Fibroblast of the conjunctiva (primary cell): ENCODE measurements around the gene RPL28.

Experiments used
- DNase-seq: peaks from one replicate; pipeline ENCODE4 v3.0.0-alpha.2; 2010; ENCODE audit warnings: low read depth

Gene RPL28

DNA sequence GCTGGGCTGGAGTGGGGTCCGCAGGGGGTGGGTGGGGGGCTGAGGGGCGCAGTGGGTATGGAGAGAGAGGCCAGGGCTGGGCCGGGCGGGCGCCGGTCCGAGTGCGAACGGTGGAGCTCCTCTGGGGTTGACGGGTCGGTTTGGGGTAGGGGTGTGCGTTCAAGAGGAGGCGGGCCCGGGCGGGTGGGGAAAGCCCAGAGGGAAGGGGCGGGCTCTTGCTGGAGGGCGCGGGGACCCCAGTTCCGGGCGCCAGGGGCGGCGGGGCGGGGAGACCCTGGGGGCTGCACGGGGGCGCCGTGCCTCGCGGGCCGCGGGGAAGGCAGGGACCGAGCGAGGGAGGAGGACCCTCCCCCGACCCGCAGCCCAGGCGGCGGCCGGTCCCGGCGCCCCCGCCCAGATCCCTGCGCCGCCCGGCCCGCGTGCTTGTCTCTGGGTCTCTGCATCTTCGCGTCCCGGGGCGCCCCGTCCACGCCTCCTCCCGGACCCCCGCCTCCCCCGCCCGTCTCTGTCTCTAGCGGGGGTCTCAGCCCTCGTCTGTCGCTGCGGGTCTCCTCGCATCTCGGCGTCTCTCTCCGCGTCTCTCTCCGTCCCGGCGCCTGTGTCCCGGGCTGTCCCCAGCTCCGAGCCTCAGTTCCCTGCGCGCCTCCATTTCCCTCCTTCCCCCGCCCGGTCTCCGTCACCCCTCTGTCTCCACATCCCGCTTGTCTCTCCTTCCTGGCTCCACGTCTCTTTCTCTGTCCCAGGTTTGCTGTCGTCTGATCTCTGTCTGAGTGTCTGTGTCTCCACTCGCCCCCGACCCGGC is 65.6 kb downstream of the RPL28 start:
- DNase-seq, result no peak

DNA sequence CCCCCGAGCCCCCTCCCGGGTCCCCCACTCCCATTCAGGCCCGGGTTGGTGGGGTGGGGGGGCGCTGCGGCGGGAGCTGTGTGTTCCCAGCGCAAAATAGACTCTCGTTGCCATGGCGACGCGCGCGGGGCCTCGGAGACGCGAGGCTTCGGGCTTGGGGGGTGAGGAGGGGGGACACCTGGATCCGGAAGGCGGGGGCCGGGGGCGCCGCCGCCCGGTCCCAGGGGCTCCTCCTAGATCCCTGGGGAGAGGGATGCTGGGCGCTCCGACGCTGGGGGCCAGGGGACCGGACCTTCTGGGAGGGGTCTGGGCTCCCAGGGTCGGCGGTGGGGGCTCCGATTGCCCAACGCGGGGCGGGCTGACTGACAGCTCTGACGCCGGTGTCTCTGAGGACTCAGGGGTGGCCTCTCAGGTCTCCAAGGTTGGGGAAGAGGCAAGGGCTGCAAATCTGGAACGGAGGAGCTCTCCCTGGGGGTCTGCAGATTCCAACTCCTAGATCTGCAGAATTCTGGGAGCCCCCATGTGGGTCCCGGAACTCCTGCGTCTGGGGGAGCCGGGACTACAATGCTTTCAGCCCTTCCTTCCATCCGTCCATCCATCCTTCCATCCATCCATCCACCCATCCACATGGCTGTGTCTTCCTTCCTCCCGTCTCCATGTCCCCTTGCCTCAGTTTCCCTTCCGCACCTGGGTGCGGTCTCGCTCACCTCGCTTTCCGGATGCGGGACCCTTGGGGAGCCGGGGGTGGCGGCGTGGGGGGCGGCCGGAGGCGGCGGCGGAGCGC is 66.4 kb downstream of the RPL28 start:
- DNase-seq, result no peak
